SK-MEL-5 (cell line): ENCODE measurements around the gene SLC13A1. TPM values are rescaled to one million over a fixed set of nuclear protein-coding genes. Genes with fewer than 3 reads are reported as not detected.
A peak's percentile ranks its signal among the peaks of the same experiment; 100 is the strongest.
"Not testable (repeated sequence)": the region's sequence is repeated elsewhere in the genome, so short reads cannot be mapped to it uniquely, and the experiment has no call there.

Experiments used
- DNase-seq: peaks from one replicate; pipeline ENCODE4 v3.0.0-alpha.2; 2016; ENCODE audit warnings: low read depth, low spot score
- in situ Hi-C: cut with HindIII; loops from 2 replicates; pipeline ENCODE4 v1.10.0; 2016; ENCODE audit warnings: low sequenced_read_pairs, high pct_unique_total_duplicates, low pct_unique_long_range_greater_than_20kb
- polyA plus RNA-seq, 2 experiments: library from polyadenylated mRNA; depleted of rRNA; stranded (reverse); fragments of >200 nt; gene quantifications; 2 replicates each; pipeline ENCODE4 v1.2.3, GENCODE V29; 2015
- total RNA-seq: library from RNA; depleted of rRNA; stranded (reverse); fragments of >200 nt; shearing (Covaris generic); gene quantifications from 2 replicates; pipeline ENCODE4 v1.2.3, GENCODE V29; 2014; rRNA removed

The SLC13A1 gene
- total RNA-seq, result not detected in 2 replicates
- not detected in 2 replicates for polyA plus RNA-seq (2015; cell fraction: cytosol; rRNA removed)
- polyA plus RNA-seq (2015; cell fraction: nucleus; rRNA removed), result not detected in 2 replicates

GRCh38 chr7:123199883-123200282 is at the start of gene SLC13A1:
Gene SLC13A1, minus strand, starts transcription at chr7:123199969. Its CDS starts 23 bp downstream, at chr7:123199946.
- in situ Hi-C loops, result no loop called here
- no peak for DNase-seq

- in situ Hi-C loops, result no loop called here
- DNase-seq, result no peak
Measured at GRCh38 chr7:123244768-123245167, 45.0 kb upstream of the SLC13A1 start.

- DNase-seq, result peak; percentile 68
- in situ Hi-C loops, result no loop called here
Measured at GRCh38 chr7:123242467-123243092, 42.8 kb upstream of the SLC13A1 start.

GRCh38 chr7:123241809-123242208 is 42.0 kb upstream of the SLC13A1 start:
- no peak for DNase-seq
- in situ Hi-C loops, result no loop called here

GRCh38 chr7:123231021-123232000 is 31.5 kb upstream of the SLC13A1 start:
- in situ Hi-C loops, result no loop called here
- peak; percentile 92 for DNase-seq

- in situ Hi-C loops, result no loop called here
- no peak for DNase-seq
Measured at GRCh38 chr7:123230603-123231002, 30.8 kb upstream of the SLC13A1 start.

- in situ Hi-C loops, result no loop called here
Measured at GRCh38 chr7:123230147-123230546, 30.4 kb upstream of the SLC13A1 start.

GRCh38 chr7:123229426-123229825 is 29.7 kb upstream of the SLC13A1 start:
- no peak for DNase-seq
- in situ Hi-C loops, result no loop called here

More at GRCh38 chr7:123230147-123230546, 30.4 kb upstream of the SLC13A1 start:
- DNase-seq, result no peak

- DNase-seq, in situ Hi-C loops: not testable (repeated sequence)
Measured at GRCh38 chr7:123227666-123228065, 27.9 kb upstream of the SLC13A1 start.

- DNase-seq, result peak; percentile 25
- in situ Hi-C loops, result no loop called here
Measured at GRCh38 chr7:123220396-123220795, 20.6 kb upstream of the SLC13A1 start.

- in situ Hi-C loops, result no loop called here
Measured at GRCh38 chr7:123218866-123219265, 19.1 kb upstream of the SLC13A1 start.

GRCh38 chr7:123216825-123217224 is 17.1 kb upstream of the SLC13A1 start:
- in situ Hi-C loops, result no loop called here
- DNase-seq, result no peak

More at GRCh38 chr7:123218866-123219265, 19.1 kb upstream of the SLC13A1 start:
- DNase-seq, result no peak

- no peak for DNase-seq
- in situ Hi-C loops, result no loop called here
Measured at GRCh38 chr7:123215350-123215749, 15.6 kb upstream of the SLC13A1 start.

- DNase-seq, result no peak
- in situ Hi-C loops, result no loop called here
Measured at GRCh38 chr7:123211545-123211944, 11.8 kb upstream of the SLC13A1 start.

- DNase-seq, result no peak
- in situ Hi-C loops, result no loop called here
Measured at GRCh38 chr7:123210986-123211385, 11.2 kb upstream of the SLC13A1 start.

GRCh38 chr7:123209786-123210185 is 10.0 kb upstream of the SLC13A1 start:
- DNase-seq, result no peak
- in situ Hi-C loops, result no loop called here

GRCh38 chr7:123208793-123209192 is 9.0 kb upstream of the SLC13A1 start:
- peak; percentile 79 for DNase-seq
- in situ Hi-C loops, result no loop called here

GRCh38 chr7:123204206-123204835 is 4.6 kb upstream of the SLC13A1 start:
- in situ Hi-C loops, result no loop called here
- DNase-seq, result no peak
